Middle frontal gyrus (tissue), 1 donor: ENCODE results near the gene OTULIN.
A peak's percentile ranks its signal among the peaks of the same experiment; 100 is the strongest.

Source experiments
- DNase-seq: peaks from one replicate; pipeline ENCODE4 v3.0.0-alpha.2; 2015; ENCODE audit warnings: low spot score; ENCODE audit errors: extremely low spot score

Gene OTULIN

DNA sequence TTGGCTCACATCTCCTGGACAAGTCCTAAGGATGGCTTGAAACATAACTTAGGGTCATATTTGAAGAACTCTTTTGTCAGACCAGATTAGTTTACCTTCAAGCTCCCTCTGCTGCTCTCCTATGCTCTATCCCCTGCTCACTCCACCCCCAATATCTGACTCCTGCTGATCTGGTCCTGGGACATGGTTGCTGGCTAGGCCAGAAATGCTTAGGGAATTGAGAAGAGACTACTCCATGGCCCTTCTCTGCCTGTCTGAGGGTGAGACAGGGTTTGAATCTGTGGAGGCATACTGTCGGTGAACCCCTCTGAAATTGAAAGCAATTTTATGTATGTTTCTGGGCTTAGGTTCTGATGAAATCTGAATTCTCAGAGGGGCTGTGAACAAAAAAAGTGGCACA, 3.3 kb downstream of the OTULIN start:
- DNase-seq, result no peak

- no peak for DNase-seq
Measured at GRCh38 chr5:14668181-14668591, 3.7 kb downstream of the OTULIN start.

DNA sequence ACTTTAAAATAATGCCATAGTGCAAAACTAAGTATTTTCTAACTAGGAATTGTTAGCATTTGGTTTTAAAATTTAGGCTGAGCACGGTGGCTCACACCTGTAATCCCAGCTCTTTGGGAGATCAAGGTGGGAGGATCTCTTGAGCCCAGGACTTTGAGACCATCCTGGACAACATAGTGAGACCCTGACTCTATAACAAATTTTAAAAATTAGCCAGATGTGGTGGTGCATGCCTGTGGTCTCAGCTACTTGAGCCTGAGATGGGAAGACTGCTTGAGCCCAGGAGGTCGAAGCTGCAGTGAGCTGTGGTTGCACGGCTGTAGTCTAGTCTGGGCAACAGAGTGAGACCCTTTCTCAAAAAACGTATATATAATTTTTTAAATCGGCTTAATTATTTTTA, 4.9 kb downstream of the OTULIN start:
- DNase-seq, result no peak

DNA sequence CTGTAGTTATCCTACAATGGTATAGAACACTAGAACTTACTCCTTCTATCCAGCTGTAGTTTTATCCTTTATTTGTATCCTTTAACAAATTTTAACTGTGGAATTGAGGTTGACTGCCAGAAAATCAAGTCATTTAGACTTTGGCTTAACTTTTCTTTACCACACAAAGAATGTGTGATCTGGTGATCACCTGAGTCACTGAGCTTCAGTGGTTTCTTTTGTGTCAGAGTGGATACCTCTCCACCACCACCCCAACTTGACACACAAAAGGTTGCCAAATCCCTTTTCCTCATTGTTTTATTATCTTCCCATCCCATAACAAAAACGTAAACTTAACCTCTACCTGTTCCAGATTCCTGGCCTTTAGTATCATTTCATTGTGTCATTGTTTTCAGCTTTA, 5.5 kb downstream of the OTULIN start:
- DNase-seq, result no peak

DNA sequence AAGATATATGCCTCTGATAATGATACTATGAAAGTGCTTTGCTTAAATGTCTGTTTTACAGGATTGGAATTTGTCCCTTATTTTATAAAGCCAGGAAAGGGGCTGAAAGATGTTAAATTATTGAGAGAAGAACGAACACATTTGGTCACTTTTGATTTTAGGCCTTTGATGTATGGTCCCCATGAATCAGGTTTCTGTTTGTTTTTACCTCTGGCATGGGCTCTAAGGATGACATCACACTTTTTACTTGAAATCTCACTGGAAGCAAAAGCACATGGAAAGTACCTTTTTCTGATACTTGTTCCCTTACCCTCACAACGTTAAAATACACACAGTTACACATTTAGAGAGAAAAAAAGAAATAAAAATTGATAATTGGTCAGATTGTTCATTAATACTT, 6.9 kb downstream of the OTULIN start:
- DNase-seq, result no peak

DNA sequence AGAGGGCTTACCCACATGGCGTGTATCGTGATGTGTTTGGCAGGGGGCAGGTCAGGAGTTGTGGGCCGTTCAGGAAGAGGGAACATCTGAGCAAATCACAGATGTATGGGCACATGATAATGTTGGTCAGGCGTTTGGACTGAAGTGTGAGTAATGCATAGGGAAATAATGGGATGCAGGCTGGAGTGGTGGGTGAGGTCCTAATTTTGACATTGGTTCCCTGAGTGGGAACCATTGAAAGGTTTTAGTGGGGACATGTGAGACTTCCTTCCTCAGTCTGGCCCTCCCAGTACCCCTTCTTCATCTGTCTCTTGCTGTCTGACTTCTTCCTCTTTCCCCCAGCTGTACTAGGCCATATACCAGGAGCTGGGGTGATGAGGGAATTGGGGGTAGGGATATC, 7.6 kb downstream of the OTULIN start:
- no peak for DNase-seq

GRCh38 chr5:14672484-14673394, 8.2 kb downstream of the OTULIN start:
- DNase-seq, result no peak

DNA sequence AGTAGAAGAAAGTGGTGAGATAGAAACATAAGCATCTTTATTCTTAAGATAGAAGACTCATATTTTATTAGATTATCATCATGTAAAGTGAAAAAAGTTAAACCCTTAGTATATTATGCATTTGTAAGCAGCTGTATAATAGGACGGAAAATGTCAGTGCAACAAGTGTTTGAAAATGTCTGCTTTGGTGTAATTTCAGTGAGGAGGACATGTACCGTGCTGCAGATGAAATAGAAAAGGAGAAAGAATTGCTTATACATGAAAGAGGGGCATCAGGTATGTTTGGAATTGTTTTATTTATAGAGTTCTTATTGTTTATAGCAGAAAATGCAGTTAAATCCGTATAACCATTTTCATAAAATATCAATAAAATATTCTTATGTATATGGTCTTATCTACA, 8.9 kb downstream of the OTULIN start:
- DNase-seq, result no peak

GRCh38 chr5:14674983-14675854, 10.7 kb downstream of the OTULIN start:
- no peak for DNase-seq

- DNase-seq, result no peak
Measured at GRCh38 chr5:14675865-14676300, 11.4 kb downstream of the OTULIN start.

GRCh38 chr5:14676320-14676719, 11.8 kb downstream of the OTULIN start:
- no peak for DNase-seq

GRCh38 chr5:14678773-14679334, 14.3 kb downstream of the OTULIN start:
- DNase-seq, result no peak

DNA sequence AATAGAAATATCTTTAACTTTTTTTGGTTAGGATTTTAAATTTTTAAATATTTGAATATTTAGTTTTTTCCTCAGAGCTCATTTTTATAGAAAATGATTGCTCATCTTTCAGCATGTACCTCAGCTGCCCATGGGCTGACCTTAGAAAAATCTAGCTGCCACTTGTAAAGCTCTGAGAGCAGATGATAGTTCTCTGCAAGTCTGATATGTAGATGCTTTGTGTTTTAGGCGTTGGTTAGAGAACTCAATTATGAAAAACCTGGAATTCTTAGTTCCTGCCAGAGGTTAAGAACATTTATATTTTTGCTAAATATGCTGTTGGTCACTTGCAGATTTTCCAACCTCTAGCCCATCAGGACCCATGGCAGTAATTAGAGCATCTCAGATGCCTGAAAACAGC, 15.1 kb downstream of the OTULIN start:
- no peak for DNase-seq

DNA sequence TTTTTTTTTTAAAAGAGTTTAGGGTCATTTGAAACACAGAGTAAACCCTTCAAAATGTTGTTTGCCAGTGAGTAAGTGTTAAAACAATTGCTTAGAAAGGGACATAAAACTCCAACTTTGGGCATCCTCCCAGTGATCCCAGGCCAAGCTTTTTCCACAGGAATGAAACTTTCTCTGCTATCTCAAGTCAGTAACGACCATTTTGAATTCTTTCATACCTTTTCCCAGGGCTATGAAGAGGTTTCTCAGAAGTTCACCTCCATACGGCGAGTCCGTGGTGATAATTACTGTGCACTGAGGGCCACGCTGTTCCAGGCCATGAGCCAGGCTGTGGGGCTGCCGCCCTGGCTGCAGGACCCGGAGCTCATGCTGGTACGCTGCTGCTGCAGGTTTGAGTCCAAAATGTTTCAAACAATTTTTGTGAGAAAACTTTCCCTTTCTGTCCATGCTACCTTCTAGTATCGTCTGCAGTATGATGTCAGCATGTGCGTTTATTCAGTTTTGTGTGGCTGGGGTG, 16.8 kb downstream of the OTULIN start:
- no peak for DNase-seq

DNA sequence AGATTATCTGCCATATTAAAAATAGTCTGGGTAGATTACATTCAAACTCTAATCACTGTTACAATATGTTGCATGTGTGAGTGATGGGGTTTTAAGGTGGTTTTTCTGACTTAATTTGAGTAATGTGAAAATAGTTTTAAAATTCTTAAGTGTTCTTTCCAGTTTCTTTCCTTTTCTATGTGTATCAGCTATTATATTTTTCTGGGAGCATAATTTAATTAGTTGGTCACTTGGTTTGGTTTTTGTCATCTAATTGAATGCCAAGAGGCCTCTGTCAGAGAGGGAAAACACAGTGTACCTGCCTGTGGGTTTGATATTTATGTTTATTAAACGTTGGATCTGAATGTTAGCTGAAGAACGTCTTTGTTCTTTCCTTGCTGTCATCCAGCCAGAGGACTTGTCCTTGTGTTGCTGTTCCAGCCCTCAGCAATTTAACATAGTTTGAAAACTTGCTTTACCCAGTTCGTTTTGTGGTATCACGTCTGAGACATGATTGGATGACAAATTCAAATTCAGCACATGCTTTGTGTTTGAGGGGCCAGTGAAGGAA, 19.5 kb downstream of the OTULIN start:
- no peak for DNase-seq

DNA sequence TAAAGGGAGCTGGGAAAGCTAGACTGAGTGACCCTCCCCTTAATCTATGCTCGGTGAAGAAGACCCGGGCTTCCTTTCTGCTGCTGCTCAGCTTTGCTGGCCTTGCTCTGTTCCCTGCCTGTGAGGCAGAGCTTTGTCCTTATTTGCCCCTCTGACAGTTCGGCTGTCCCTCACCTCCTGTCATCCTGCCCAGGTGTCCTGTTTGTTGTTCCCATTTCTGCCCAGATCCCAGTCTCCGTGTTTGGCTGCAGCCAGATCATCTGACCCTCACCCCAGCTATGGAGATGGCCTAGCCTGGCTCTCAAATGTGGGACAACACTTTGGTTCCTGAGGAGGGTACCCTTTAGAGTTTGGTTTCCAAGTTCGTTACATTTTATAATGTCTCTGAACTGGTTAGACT, 20.2 kb downstream of the OTULIN start:
- no peak for DNase-seq

- peak; percentile 49 for DNase-seq
Measured at GRCh38 chr5:14685757-14686156, 21.2 kb downstream of the OTULIN start.

GRCh38 chr5:14686517-14686916, 22.0 kb downstream of the OTULIN start:
- DNase-seq, result no peak

- DNase-seq, result no peak
Measured at GRCh38 chr5:14687023-14687665, 22.6 kb downstream of the OTULIN start.

- DNase-seq, result no peak
Measured at GRCh38 chr5:14693070-14693469, 28.6 kb downstream of the OTULIN start.

DNA sequence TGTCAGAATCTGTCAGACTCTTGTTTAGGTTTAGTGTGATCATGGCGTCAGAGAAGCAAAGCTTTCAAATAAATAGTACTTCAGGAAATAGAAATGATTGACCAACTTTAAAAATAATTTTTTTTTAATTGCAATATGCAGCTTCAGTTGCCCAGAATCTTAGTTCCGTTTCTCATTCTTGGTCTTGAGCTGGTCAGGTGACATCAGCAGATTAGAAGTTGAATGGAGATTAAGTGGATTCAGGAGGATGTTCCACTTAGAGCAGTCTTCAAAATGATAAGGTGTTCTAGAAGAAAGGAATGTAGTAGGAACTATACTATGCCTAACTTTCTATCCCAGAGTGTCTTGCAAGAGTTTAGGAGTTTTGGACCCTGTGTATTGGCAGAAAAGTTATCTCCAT, 30.6 kb downstream of the OTULIN start:
- DNase-seq, result no peak
